A549 (cell line): ENCODE data around the gene ZFPL1. TPM values are rescaled to one million over a fixed set of nuclear protein-coding genes. Genes with fewer than 3 reads are reported as not detected.

Experiments used
- ATAC-seq, 2 experiments: fragments of 200-7000 bp in 1 of 2; fragments of >200 bp in 1 of 2; cut with Nextera tagmentation in 1 of 2; cut with Tn5 transposase in 1 of 2; 3 replicates each; pipeline versions ENCODE4 v1.8.0 to v1.9.1; 2018 to 2020; ENCODE audit warnings: mild to moderate bottlenecking in 1 of 2, moderate library complexity in 1 of 2
- CTCF ChIA-PET: fragments of 300-600 bp; sonication (Branson Sonifier 250); formaldehyde crosslinking; extraction: SDS; loops from one replicate; lab custom pipeline; 2021; ENCODE audit warnings: antibody characterized with exemption, inconsistent platforms; lab: Yijun Ruan, JAX
- POLR2A ChIA-PET: fragments of 350-600 bp; formaldehyde crosslinking; extraction: SDS; loops from one replicate; lab custom pipeline; 2021; ENCODE audit warnings: antibody characterized with exemption, inconsistent platforms; lab: Yijun Ruan, JAX
- DNase-seq, 2 experiments: peaks; one replicate each; pipeline versions ENCODE4 v3.0.0 to v3.0.0-alpha.2; 2011 to 2016; ENCODE audit warnings: low read depth in 1 of 2, low spot score in 1 of 2
- FAIRE-seq: peaks from 2 replicates; lab custom pipeline; 2011; peaks lifted over from hg19 to GRCh38; lab: Jason Lieb, UNC
- H3K27ac ChIP-seq, 2 experiments: fragments of >200 bp; sonication (Bioruptor Twin); formaldehyde crosslinking; 3 replicates each; pipeline ENCODE4 v1.5.1; 2016 to 2017
- H3K4me1 ChIP-seq: fragments of >200 bp; sonication (Bioruptor Twin); formaldehyde crosslinking; 3 replicates; pipeline ENCODE4 v1.6.1; 2016
- H3K4me2 ChIP-seq: fragments of >200 bp; sonication (Bioruptor Twin); formaldehyde crosslinking; 3 replicates; pipeline ENCODE4 v1.6.1; 2016
- H3K4me3 ChIP-seq: fragments of >200 bp; sonication (Bioruptor Twin); formaldehyde crosslinking; 3 replicates; pipeline ENCODE4 v1.5.1; 2016
- H3K9me3 ChIP-seq: fragments of >200 bp; sonication (Bioruptor Twin); formaldehyde crosslinking; 3 replicates; pipeline ENCODE4 v1.6.1; 2016
- BHLHE40 ChIP-seq: IDR thresholded peaks from 2 replicates; pipeline ENCODE4 v1.6.1; 2012; ENCODE audit warnings: low read depth, low read length, inconsistent platforms
- EHF ChIP-seq: fragments of 250-450 bp; sonication (Bioruptor Pico); IDR thresholded peaks from 2 replicates; pipeline ENCODE4 v1.5.0; 2020; ENCODE audit warnings: mild to moderate bottlenecking
- EP300 ChIP-seq, 2 experiments: fragments of >200 bp; sonication (Bioruptor Twin); formaldehyde crosslinking; IDR thresholded peaks; 2 replicates in 1 of 2; 3 replicates in 1 of 2; pipeline ENCODE4 v1.6.1; 2016 to 2017
- FOSL2 ChIP-seq, 2 experiments: fragments of 450-650 bp in 1 of 2; fragments of >200 bp in 1 of 2; sonication (Bioruptor Twin) in 1 of 2; formaldehyde crosslinking; IDR thresholded peaks; 2 replicates each; pipeline versions ENCODE4 v1.5.0 to v1.6.1; 2016 to 2020; ENCODE audit warnings: mild to moderate bottlenecking in 1 of 2, moderate library complexity in 1 of 2
- HMGXB4 ChIP-seq: fragments of 250-450 bp; sonication (Bioruptor Pico); IDR thresholded peaks from 2 replicates; pipeline ENCODE4 v1.5.0; 2021; ENCODE audit warnings: mild to moderate bottlenecking, moderate library complexity, borderline replicate concordance
- HOXB13 ChIP-seq: fragments of 250-450 bp; sonication (Bioruptor Pico); IDR thresholded peaks from 2 replicates; pipeline ENCODE4 v1.5.0; 2020; ENCODE audit warnings: low read depth, mild to moderate bottlenecking, moderate library complexity
- HOXB5 ChIP-seq: fragments of 250-450 bp; sonication (Bioruptor Pico); IDR thresholded peaks from 2 replicates; pipeline ENCODE4 v1.5.0; 2020; ENCODE audit warnings: mild to moderate bottlenecking, moderate library complexity
- MYC ChIP-seq: IDR thresholded peaks from 2 replicates; pipeline ENCODE4 v1.6.1; 2012; ENCODE audit warnings: mild to moderate bottlenecking, inconsistent platforms, low read length, improper control_type of control experiment, borderline replicate concordance
- RAD21 ChIP-seq, 2 experiments: fragments of >200 bp in 1 of 2; sonication (Bioruptor Twin) in 1 of 2; formaldehyde crosslinking in 1 of 2; IDR thresholded peaks in 1 of 2; conservative IDR thresholded peaks in 1 of 2; 2 replicates in 1 of 2; 3 replicates in 1 of 2; pipeline ENCODE4 v1.6.1; 2012 to 2018; ENCODE audit warnings: inconsistent platforms in 1 of 2
- SMC3 ChIP-seq: fragments of >200 bp; sonication (Bioruptor Twin); formaldehyde crosslinking; IDR thresholded peaks from 3 replicates; pipeline ENCODE4 v1.6.1; 2018; ENCODE audit warnings: inconsistent platforms
- WGBS: methylation state at CpG from one replicate; pipeline ENCODE4 v1.1.6; 2017; ENCODE audit errors: missing lambda C conversion rate; 5-methylcytosine and 5-hydroxymethylcytosine counted together
- polyA plus RNA-seq, 4 experiments: library from polyadenylated mRNA; depleted of rRNA in 3 of 4; stranded (reverse); fragments of >200 nt; fragmentation: RNase III in 1 of 4; extraction: RNeasy Plus Mini Kit Qiagen cat#74134 plus additional on column Dnase treatment in 1 of 4; gene quantifications; 2 replicates in 3 of 4; 3 replicates in 1 of 4; pipeline ENCODE4 v1.2.3, GENCODE V29; 2011 to 2017
- TF ChIP-seq, protein P1 (sequence below): fragments of >200 bp; sonication (Bioruptor Twin); formaldehyde crosslinking; IDR thresholded peaks from 3 replicates; pipeline ENCODE4 v1.5.1; 2016

ZFPL1 gene
- polyA plus RNA-seq, 2 of the 4 experiments (the other 2 are of a cell fraction) = 30.1 to 31.7 TPM

DNA sequence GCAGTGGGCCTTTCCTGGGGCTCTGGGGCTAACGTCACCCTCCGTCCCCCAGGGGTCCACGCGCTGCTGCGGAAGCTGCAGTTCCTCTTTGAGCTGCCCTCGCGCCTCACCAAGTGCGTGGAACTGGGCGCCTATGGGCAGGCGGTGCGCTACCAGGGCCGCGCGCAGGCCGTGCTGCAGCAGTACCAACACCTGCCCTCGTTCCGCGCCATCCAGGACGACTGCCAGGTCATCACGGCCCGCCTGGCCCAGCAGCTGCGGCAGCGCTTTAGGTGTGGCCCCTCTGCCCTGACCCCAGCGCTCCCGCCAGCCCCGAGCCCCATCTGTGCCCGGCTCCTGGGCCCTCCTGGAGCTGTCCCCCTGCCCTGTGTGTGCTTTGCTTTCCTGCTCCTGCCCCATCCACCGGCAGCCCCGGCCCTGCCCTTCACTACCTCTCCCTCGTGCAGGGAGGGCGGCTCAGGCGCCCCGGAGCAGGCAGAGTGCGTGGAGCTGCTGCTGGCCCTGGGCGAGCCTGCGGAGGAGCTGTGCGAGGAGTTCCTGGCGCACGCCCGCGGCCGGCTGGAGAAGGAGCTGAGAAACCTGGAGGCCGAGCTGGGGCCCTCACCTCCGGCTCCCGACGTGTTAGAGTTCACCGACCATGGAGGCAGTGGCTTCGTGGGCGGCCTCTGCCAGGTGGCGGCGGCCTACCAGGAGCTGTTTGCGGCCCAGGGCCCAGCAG, 23.9 kb downstream of the ZFPL1 start:
- Histone ChIP-seq H3K27ac (no peak overlapping the region), H3K4me3 (no peak overlapping the region)
- 94% methylated on average over 27 of the region's 52 CpGs for WGBS
- POLR2A ChIA-PET = interaction anchor here (0.9 to 1.0 kb wide), 2 partner anchors 10 to 14 kb away, joined by 3 to 4 read pairs; partner anchors contain the start of genes FAU, MRPL49 and ZNHIT2
- FAIRE-seq = no peak
- no peak for ATAC-seq
- TF ChIP-seq EHF (CRISPR knock-in tag) = no peak
- TF ChIP-seq, all 56 proteins: peak for 0
- H3K9me3 ChIP-seq = no peaks in the 10 kb centered on the region
- CTCF ChIA-PET = interaction anchor here (0.6 to 6.6 kb wide), 10 partner anchors 12 to 261 kb away, joined by 3 to 153 read pairs (median 4); partner anchors contain the start of genes ARL2, FAU, MRPL49 and VPS51
- no peak for DNase-seq
- no peak overlapping the region for H3K4me2 ChIP-seq
- H3K4me1 ChIP-seq = peaks cover 15% of the 10 kb centered on the region; the same call in 2 of the 3 replicates

DNA sequence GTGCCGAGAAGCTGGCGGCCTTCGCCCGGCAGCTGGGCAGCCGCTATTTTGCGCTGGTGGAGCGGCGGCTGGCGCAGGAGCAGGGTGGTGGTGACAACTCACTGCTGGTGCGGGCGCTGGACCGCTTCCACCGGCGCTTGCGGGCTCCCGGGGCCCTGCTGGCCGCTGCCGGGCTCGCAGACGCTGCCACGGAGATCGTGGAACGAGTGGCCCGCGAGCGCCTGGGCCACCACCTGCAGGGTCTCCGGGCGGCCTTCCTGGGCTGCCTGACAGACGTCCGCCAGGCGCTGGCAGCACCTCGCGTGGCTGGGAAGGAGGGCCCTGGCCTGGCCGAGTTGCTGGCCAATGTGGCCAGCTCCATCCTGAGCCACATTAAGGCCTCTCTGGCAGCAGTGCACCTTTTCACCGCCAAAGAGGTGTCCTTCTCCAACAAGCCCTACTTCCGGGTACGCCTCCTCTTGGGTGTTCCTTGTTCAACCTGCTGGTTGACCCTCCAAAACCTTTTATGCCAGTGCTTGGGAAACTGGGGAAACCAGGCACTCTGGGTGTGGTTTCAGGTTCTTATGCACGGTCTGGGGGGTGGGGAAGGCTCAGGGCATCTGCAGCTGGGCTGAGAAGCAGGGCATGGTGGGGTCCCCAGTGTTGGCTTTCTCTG, 24.6 kb downstream of the ZFPL1 start:
- 93% methylated on average over 37 of the region's 38 CpGs for WGBS
- H3K27ac ChIP-seq = no peak overlapping the region
- DNase-seq = no peak
- no peak for FAIRE-seq
- ATAC-seq = no peak
- no peaks in the 10 kb centered on the region for H3K9me3 ChIP-seq
- TF ChIP-seq BHLHE40 = no peak
- no peak overlapping the region for H3K4me3 ChIP-seq
- ChIA-PET POLR2A (interaction anchor here (0.9 to 1.0 kb wide), 2 partner anchors 9 to 14 kb away, joined by 3 to 4 read pairs; partner anchors contain the start of genes FAU, MRPL49 and ZNHIT2), CTCF (interaction anchor here (0.6 to 6.6 kb wide), 10 partner anchors 11 to 262 kb away, joined by 3 to 153 read pairs (median 4); partner anchors contain the start of genes ARL2, FAU, MRPL49 and VPS51)
- no peak overlapping the region for H3K4me2 ChIP-seq
- peaks cover 22% of the 10 kb centered on the region; the same call in 2 of the 3 replicates for H3K4me1 ChIP-seq

DNA sequence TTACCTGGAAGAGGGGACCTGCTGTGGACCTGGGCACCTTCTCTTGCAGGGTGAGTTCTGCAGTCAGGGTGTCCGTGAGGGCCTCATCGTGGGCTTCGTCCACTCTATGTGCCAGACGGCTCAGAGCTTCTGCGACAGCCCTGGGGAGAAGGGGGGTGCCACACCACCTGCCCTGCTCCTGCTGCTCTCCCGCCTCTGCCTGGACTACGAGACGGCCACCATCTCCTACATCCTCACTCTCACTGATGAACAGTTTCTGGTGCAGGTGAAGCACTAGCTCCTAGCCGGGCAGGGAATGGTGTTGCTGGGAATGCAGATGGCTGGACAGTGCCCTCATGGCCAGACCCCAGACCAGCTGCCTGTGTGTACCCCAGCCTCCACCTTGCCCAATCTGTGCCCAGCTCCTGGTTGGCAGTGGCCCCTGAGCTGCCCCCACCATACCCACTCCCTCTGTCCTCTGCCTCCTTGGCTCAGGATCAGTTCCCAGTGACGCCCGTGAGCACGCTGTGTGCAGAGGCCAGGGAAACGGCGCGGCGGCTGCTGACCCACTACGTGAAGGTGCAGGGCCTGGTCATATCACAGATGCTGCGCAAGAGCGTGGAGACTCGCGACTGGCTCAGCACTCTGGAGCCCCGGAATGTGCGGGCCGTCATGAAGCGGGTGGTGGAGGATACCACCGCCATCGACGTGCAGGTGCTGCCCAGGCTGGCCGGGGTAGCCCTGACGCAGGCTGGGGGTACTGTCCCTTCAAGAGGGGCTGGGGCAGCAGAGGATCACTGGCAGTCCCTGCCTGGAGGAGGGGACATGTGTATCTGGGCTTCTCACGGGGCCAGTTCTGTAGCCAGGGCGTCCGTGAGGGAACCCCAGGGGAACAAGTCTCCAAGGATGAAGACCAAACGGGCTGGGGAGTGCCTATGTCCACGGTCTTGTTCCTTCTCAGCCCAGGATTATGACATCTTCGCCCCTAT, 25.5 kb downstream of the ZFPL1 start:
- TF ChIP-seq HMGXB4 = no peak
- TF ChIP-seq HOXB13 (CRISPR knock-in tag) = no peak
- TF ChIP-seq MYC = no peak
- no peak for TF ChIP-seq FOSL2 (IDR thresholded peaks at IDR 0.05)
- no peak for TF ChIP-seq FOSL2 (CRISPR knock-in tag; IDR thresholded peaks at IDR 0.05)
- no peak for TF ChIP-seq HOXB5 (CRISPR knock-in tag)
- TF ChIP-seq RAD21 (conservative IDR thresholded peaks at IDR 0.05 in 1 of 2, IDR thresholded peaks at IDR 0.05 in 1 of 2) = no peak
- TF ChIP-seq, protein P1, sequence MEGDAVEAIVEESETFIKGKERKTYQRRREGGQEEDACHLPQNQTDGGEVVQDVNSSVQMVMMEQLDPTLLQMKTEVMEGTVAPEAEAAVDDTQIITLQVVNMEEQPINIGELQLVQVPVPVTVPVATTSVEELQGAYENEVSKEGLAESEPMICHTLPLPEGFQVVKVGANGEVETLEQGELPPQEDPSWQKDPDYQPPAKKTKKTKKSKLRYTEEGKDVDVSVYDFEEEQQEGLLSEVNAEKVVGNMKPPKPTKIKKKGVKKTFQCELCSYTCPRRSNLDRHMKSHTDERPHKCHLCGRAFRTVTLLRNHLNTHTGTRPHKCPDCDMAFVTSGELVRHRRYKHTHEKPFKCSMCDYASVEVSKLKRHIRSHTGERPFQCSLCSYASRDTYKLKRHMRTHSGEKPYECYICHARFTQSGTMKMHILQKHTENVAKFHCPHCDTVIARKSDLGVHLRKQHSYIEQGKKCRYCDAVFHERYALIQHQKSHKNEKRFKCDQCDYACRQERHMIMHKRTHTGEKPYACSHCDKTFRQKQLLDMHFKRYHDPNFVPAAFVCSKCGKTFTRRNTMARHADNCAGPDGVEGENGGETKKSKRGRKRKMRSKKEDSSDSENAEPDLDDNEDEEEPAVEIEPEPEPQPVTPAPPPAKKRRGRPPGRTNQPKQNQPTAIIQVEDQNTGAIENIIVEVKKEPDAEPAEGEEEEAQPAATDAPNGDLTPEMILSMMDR = no peak
- TF ChIP-seq EP300 (IDR thresholded peaks at IDR 0.05) = no peak
- TF ChIP-seq SMC3 = no peak
- TF ChIP-seq, all 56 proteins: peak for 0
- no peak overlapping the region for H3K27ac ChIP-seq
- peaks cover 22% of the 10 kb centered on the region; the same call in 2 of the 3 replicates for H3K4me1 ChIP-seq
- no peaks in the 10 kb centered on the region for H3K9me3 ChIP-seq
- FAIRE-seq (no peak), DNase-seq (no peak), ATAC-seq (no peak)
- POLR2A ChIA-PET = interaction anchor here (1.2 to 3.4 kb wide), 2 partner anchors 8 to 12 kb away, joined by 4 to 24 read pairs; partner anchors contain the start of genes FAU and MRPL49
- no peak overlapping the region for H3K4me3 ChIP-seq
- CTCF ChIA-PET = interaction anchor here (0.6 to 6.6 kb wide), 28 partner anchors 8 to 322 kb away, joined by 3 to 153 read pairs (median 6); partner anchors contain the start of genes ARL2, CDCA5, FAU and MRPL49
- 84% methylated on average over 25 of the region's 36 CpGs for WGBS
- no peak overlapping the region for H3K4me2 ChIP-seq
